WTC11 (cell line): Measurements from ENCODE around the gene NFATC3. TPM values are rescaled to one million over a fixed set of nuclear protein-coding genes. Genes with fewer than 3 reads are reported as not detected.

Experiments used
- ATAC-seq: fragments of 200-7000 bp; cut with Tn5 transposase; 2 replicates; pipeline ENCODE4 v1.10.0; 2021; ENCODE audit warnings: mild to moderate bottlenecking, moderate library complexity
- CTCF ChIA-PET: fragments of 300-600 bp; sonication (Branson Sonifier 250); formaldehyde crosslinking; loops from one replicate; lab custom pipeline; 2021; ENCODE audit warnings: antibody characterized with exemption; lab: Charles Lee
- POLR2A ChIA-PET: fragments of 350-600 bp; sonication (Branson Sonifier 250); formaldehyde crosslinking; loops from one replicate; lab custom pipeline; 2021; ENCODE audit warnings: antibody characterized with exemption; lab: Charles Lee
- DNase-seq: peaks from one replicate; pipeline ENCODE4 v3.0.0; 2021; ENCODE audit warnings: low spot score
- H3K27ac Mint-ChIP-seq: 2 replicates; pipeline ENCODE4 v1.8.0; 2021; ENCODE audit warnings: mixed read lengths
- H3K27me3 Mint-ChIP-seq: 2 replicates; pipeline ENCODE4 v1.8.0; 2021; ENCODE audit warnings: low read depth, mild to moderate bottlenecking, moderate library complexity, mixed read lengths
- H3K36me3 Mint-ChIP-seq: 2 replicates; pipeline ENCODE4 v1.8.0; 2021; ENCODE audit warnings: mixed read lengths
- H3K4me1 Mint-ChIP-seq: 2 replicates; pipeline ENCODE4 v1.8.0; 2022; ENCODE audit warnings: mixed read lengths
- H3K4me3 Mint-ChIP-seq: 2 replicates; pipeline ENCODE4 v1.8.0; 2021; ENCODE audit warnings: mild to moderate bottlenecking, moderate library complexity, mixed read lengths
- H3K9me3 Mint-ChIP-seq: 2 replicates; pipeline ENCODE4 v1.8.0; 2021; ENCODE audit warnings: mixed read lengths
- ARID4B ChIP-seq: sonication (generic); formaldehyde crosslinking; IDR thresholded peaks from 2 replicates; pipeline ENCODE4 v1.8.0; 2023; ENCODE audit warnings: missing genetic modification reagents, mild to moderate bottlenecking, borderline replicate concordance
- ATF3 ChIP-seq: sonication (generic); formaldehyde crosslinking; conservative IDR thresholded peaks from 2 replicates; pipeline ENCODE4 v1.8.1; 2022; ENCODE audit warnings: mild to moderate bottlenecking, missing genetic modification reagents
- CBFB ChIP-seq: sonication (generic); formaldehyde crosslinking; IDR thresholded peaks from 2 replicates; pipeline ENCODE4 v1.8.1; 2022; ENCODE audit warnings: mild to moderate bottlenecking, low read depth, missing genetic modification reagents
- EMX1 ChIP-seq: fragments of 250-450 bp; sonication (Bioruptor Pico); IDR thresholded peaks from 2 replicates; pipeline ENCODE4 v1.8.0; 2021; ENCODE audit warnings: mild to moderate bottlenecking
- FOXK1 ChIP-seq: sonication (generic); formaldehyde crosslinking; IDR thresholded peaks from 2 replicates; pipeline ENCODE4 v1.8.0; 2022; ENCODE audit warnings: mild to moderate bottlenecking, moderate library complexity, missing genetic modification reagents
- FOXP1 ChIP-seq: sonication (generic); formaldehyde crosslinking; IDR thresholded peaks from 2 replicates; pipeline ENCODE4 v1.8.0; 2022; ENCODE audit warnings: missing genetic modification reagents, mild to moderate bottlenecking, moderate library complexity, borderline replicate concordance
- MAX ChIP-seq: sonication (generic); formaldehyde crosslinking; IDR thresholded peaks from 2 replicates; pipeline ENCODE4 v1.8.0; 2022; ENCODE audit warnings: mild to moderate bottlenecking, missing genetic modification reagents
- NFE2L1 ChIP-seq: sonication (generic); formaldehyde crosslinking; IDR thresholded peaks from 2 replicates; pipeline ENCODE4 v1.8.1; 2023; ENCODE audit warnings: missing genetic modification reagents
- TP53 ChIP-seq: sonication (generic); formaldehyde crosslinking; IDR thresholded peaks from 2 replicates; pipeline ENCODE4 v1.8.1; 2023; ENCODE audit warnings: mild to moderate bottlenecking, missing genetic modification reagents
- ZBTB43 ChIP-seq: sonication (generic); formaldehyde crosslinking; IDR thresholded peaks from 2 replicates; pipeline ENCODE4 v1.8.1; 2023; ENCODE audit warnings: mild to moderate bottlenecking, missing genetic modification reagents
- ZNF219 ChIP-seq: sonication (generic); formaldehyde crosslinking; IDR thresholded peaks from 2 replicates; pipeline ENCODE4 v1.8.0; 2023; ENCODE audit warnings: missing genetic modification reagents, mild to moderate bottlenecking, borderline replicate concordance
- ZNF425 ChIP-seq: fragments of 250-450 bp; sonication (Bioruptor Pico); conservative IDR thresholded peaks from 2 replicates; pipeline ENCODE4 v1.9.0; 2021; ENCODE audit warnings: mild to moderate bottlenecking
- total RNA-seq: library from RNA; stranded (reverse); gene quantifications from 3 replicates; pipeline ENCODE4 v1.2.3, GENCODE V29; 2021

NFATC3 gene
- total RNA-seq, 1 experiment from 2014 or later: 34.6 TPM

GRCh38 chr16:68069511-68070248 lies 15.5 kb upstream of the NFATC3 start:
- Mint-ChIP-seq H3K9me3 (no peaks in the 10 kb centered on the region), H3K27ac (no peak overlapping the region), H3K36me3 (peaks cover 31% of the 10 kb centered on the region), H3K27me3 (no peaks in the 10 kb centered on the region), H3K4me1 (no peaks in the 10 kb centered on the region), H3K4me3 (no peak overlapping the region)
- DNase-seq: no peak
- CTCF ChIA-PET: no interaction called here
- no peak for TF ChIP-seq EMX1 (CRISPR knock-in tag)
- TF ChIP-seq MAX (CRISPR knock-in tag): no peak
- no peak for TF ChIP-seq NFE2L1 (CRISPR knock-in tag)
- no peak for TF ChIP-seq ATF3 (CRISPR knock-in tag)
- TF ChIP-seq ZNF425 (CRISPR knock-in tag): no peak
- POLR2A ChIA-PET: interaction anchor here (0.5 kb wide), 1 partner anchor 517 kb away, joined by 6 read pairs; no protein-coding TSS in a partner anchor
- no peak for ATAC-seq

GRCh38 chr16:68070249-68070730 lies 14.9 kb upstream of the NFATC3 start:
- Mint-ChIP-seq H3K9me3 (no peaks in the 10 kb centered on the region), H3K4me3 (no peak overlapping the region), H3K4me1 (no peaks in the 10 kb centered on the region), H3K27me3 (no peaks in the 10 kb centered on the region), H3K27ac (no peak overlapping the region), H3K36me3 (peaks cover 37% of the 10 kb centered on the region)
- POLR2A ChIA-PET: no interaction called here
- CTCF ChIA-PET: interaction anchor here (2.6 kb wide), 1 partner anchor 15 kb away, joined by 10 read pairs; the partner anchor contains the start of gene NFATC3
- DNase-seq (no peak), ATAC-seq (no peak)
- TF ChIP-seq TP53 (no peak), NFE2L1 (CRISPR knock-in tag) (no peak)

GRCh38 chr16:68070806-68071517 lies 14.2 kb upstream of the NFATC3 start:
- Mint-ChIP-seq H3K36me3 (peaks cover 38% of the 10 kb centered on the region), H3K27ac (no peak overlapping the region), H3K27me3 (no peaks in the 10 kb centered on the region), H3K4me3 (no peak overlapping the region), H3K9me3 (no peaks in the 10 kb centered on the region), H3K4me1 (no peaks in the 10 kb centered on the region)
- no peak for DNase-seq
- ChIA-PET POLR2A (no interaction called here), CTCF (interaction anchor here (1.2 to 2.6 kb wide), 2 partner anchors 14 to 255 kb away, joined by 3 to 10 read pairs; partner anchors contain the start of gene NFATC3)
- TF ChIP-seq ARID4B (CRISPR knock-in tag) (no peak), ZBTB43 (CRISPR knock-in tag) (no peak), CBFB (CRISPR knock-in tag) (no peak), ZNF219 (CRISPR knock-in tag) (no peak), FOXK1 (CRISPR knock-in tag) (no peak), FOXP1 (no peak), TP53 (no peak)
- no peak for ATAC-seq
